Breast epithelium (tissue), 3 donors: ENCODE measurements around the gene MEF2B.

ENCODE experiments used
- CTCF ChIP-seq, 3 donors: fragments of 450-650 bp; IDR thresholded peaks; one replicate each; pipeline ENCODE4 v1.5.1; 2016 to 2017; ENCODE audit warnings: antibody characterized with exemption in 3 of 3, mild to moderate bottlenecking in 3 of 3, moderate library complexity in 3 of 3
- POLR2A ChIP-seq: fragments of 450-650 bp; IDR thresholded peaks from one replicate; pipeline ENCODE4 v1.6.1; 2016; ENCODE audit warnings: antibody characterized with exemption, mild to moderate bottlenecking, moderate library complexity

GRCh38 chr19:19138109-19138981 lies 31.7 kb downstream of the MEF2B start, which contains the start of gene TMEM161A:
- TF ChIP-seq CTCF (IDR thresholded peaks at IDR 0.05) (no peak), POLR2A (no peak)
